Activated CD8-positive, alpha-beta T cell treated with anti-CD3 and anti-CD28 coated beads, Interleukin-2, amount 10 ng/mL, durations not matched to agents 7 days and 5 days (primary cell): ENCODE data around the gene DYRK1B. TPM values are rescaled to one million over a fixed set of nuclear protein-coding genes. Genes with fewer than 3 reads are reported as not detected.

Experiments
- ATAC-seq: fragments of 150-1000 bp; cut with Tn5 transposase; one replicate; pipeline ENCODE4 v1.10.0; 2021; ENCODE audit warnings: moderate library complexity
- CTCF ChIA-PET: fragments of 350-600 bp; sonication (Branson Sonifier 250); formaldehyde crosslinking; loops from one replicate; lab custom pipeline; 2021; ENCODE audit warnings: antibody characterized with exemption; lab: Charles Lee
- POLR2A ChIA-PET: fragments of 350-600 bp; sonication (Branson Sonifier 250); formaldehyde crosslinking; loops from one replicate; lab custom pipeline; 2021; ENCODE audit warnings: antibody characterized with exemption; lab: Charles Lee
- DNase-seq: peaks from one replicate; pipeline ENCODE4 v3.0.0-alpha.2; 2020
- H3K27ac Mint-ChIP-seq: one replicate; pipeline ENCODE4 v1.8.0; 2021; ENCODE audit warnings: mild to moderate bottlenecking, mixed read lengths
- H3K27me3 Mint-ChIP-seq: one replicate; pipeline ENCODE4 v1.8.0; 2021; ENCODE audit warnings: low read depth, mixed read lengths
- H3K36me3 Mint-ChIP-seq: one replicate; pipeline ENCODE4 v1.8.0; 2021; ENCODE audit warnings: low read depth, mixed read lengths
- H3K4me1 Mint-ChIP-seq: one replicate; pipeline ENCODE4 v1.8.0; 2021; ENCODE audit warnings: low read depth, mixed read lengths
- H3K4me3 Mint-ChIP-seq: one replicate; pipeline ENCODE4 v1.8.0; 2021; ENCODE audit warnings: mild to moderate bottlenecking, mixed read lengths
- H3K9me3 Mint-ChIP-seq: one replicate; pipeline ENCODE4 v1.8.0; 2022; ENCODE audit warnings: mixed read lengths; ENCODE audit not compliant: insufficient read depth
- total RNA-seq, 2 experiments: library from RNA; stranded (reverse); gene quantifications; one replicate each; pipeline ENCODE4 v1.2.3, GENCODE V29; 2021

DYRK1B gene
- total RNA-seq, 2 experiments from 2014 or later: 7.5 to 8.5 TPM

DNA sequence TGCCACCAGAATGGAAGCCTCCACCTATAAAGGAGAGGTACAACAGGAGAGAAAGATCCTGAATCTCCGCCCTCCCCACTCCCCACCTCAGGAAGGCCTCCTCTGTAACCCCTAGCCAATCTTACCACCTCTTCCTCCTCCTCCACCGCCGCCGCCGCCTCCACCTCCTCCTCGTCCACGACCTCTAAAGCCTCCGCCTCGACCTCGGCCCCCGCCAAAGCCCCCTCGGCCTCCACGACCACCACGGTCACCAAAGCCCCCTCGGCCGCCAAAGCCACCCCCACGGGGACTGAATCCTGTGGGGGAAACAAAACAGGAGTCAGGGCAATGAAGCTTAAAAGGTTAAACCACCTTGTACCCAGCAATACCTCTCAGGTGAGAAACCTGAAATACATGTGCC, 6.5 kb upstream of the DYRK1B start:
- DNase-seq (no peak), ATAC-seq (no peak)
- H3K36me3 Mint-ChIP-seq: peaks cover 46% of the 10 kb centered on the region
- H3K27ac Mint-ChIP-seq: no peak overlapping the region
- no peaks in the 10 kb centered on the region for H3K9me3 Mint-ChIP-seq
- H3K4me1 Mint-ChIP-seq: peaks cover 36% of the 10 kb centered on the region
- H3K4me3 Mint-ChIP-seq: no peak overlapping the region
- CTCF ChIA-PET: interaction anchor here (5.2 to 7.6 kb wide), 3 partner anchors 12 to 72 kb away, joined by 34 to 235 read pairs (median 45); no protein-coding TSS in a partner anchor
- POLR2A ChIA-PET: no interaction called here
- H3K27me3 Mint-ChIP-seq: no peaks in the 10 kb centered on the region

DNA sequence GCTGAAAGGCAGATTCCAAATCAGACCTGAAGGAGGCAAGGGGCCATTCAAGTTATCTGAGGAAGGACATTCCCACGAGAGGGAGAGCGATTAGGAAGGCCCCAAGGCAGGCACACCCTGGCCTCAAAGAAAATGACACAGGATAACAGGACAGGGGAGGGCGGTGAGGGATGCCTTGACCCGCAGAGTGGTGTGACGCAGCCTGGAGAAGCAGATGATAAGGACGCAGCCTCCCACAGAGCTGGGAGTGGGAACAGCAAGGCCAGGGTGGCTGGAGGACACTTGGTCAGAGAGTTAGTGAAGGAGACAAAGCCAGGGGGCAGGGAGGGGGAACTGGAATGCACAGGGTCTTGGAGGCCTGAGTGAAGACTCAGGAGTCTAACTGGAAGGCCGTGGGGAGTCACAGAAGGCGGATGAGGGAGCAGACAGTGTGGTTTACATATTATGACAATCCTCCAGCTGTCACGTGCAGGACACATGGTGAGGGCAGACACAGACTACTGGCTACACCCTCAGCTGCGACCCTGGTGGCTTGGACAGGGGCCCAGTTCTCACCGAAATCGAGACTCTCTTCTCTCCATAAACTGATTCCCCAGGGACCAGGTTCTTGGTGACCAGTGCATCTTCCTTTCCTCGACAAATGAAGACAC, 5.8 kb upstream of the DYRK1B start:
- DNase-seq (no peak), ATAC-seq (no peak)
- Mint-ChIP-seq H3K9me3 (no peaks in the 10 kb centered on the region), H3K27ac (no peak overlapping the region), H3K4me1 (peaks cover 31% of the 10 kb centered on the region), H3K4me3 (no peak overlapping the region), H3K36me3 (peaks cover 50% of the 10 kb centered on the region), H3K27me3 (no peaks in the 10 kb centered on the region)
- CTCF ChIA-PET: interaction anchor here (7.6 kb wide), 1 partner anchor 47 kb away, joined by 235 read pairs; no protein-coding TSS in a partner anchor
- POLR2A ChIA-PET: no interaction called here

DNA sequence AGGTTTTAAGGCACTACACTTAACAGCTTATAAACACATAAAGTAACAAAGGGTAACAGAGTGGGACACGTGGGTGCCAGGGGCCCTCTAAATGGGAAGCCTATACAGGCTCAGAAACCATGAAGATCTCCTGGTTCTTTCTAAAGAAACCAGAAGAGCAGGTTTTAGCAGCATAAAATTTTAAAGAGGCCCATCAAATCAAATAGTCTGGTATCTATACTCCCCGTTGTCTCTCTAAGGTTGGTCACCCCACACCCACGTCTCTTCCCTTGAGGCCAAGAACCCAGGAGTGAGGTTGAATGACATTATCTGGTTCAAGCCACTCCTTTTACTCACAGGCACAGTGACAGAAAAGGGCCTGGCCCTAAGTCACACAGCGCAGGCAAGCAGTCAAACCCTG, 4.6 kb upstream of the DYRK1B start:
- no peak overlapping the region for H3K4me3 Mint-ChIP-seq
- POLR2A ChIA-PET: no interaction called here
- no peaks in the 10 kb centered on the region for H3K27me3 Mint-ChIP-seq
- H3K9me3 Mint-ChIP-seq: no peaks in the 10 kb centered on the region
- peaks cover 27% of the 10 kb centered on the region for H3K4me1 Mint-ChIP-seq
- CTCF ChIA-PET: no interaction called here
- ATAC-seq: no peak
- H3K36me3 Mint-ChIP-seq: peaks cover 50% of the 10 kb centered on the region
- DNase-seq: no peak
- H3K27ac Mint-ChIP-seq: no peak overlapping the region

DNA sequence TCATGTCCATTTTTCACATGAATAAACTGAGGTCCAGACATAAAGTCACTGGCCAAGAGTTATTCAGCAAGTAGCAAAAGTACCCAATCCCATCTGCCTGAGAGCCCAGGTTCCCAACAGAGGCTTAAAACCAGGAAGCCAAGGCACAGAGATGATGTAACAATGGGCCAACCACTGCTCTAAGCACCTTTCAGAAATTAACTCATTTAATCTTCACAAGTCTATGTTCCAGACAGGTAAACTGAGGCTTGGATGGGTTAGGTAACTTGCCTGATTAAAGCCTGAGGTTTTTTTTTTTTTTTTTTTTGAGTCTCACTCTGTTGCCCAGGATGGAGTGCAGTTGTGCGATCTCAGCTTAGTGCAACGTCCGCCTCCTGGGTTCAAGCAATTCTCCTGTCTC, 4.0 kb upstream of the DYRK1B start:
- no peaks in the 10 kb centered on the region for H3K27me3 Mint-ChIP-seq
- POLR2A ChIA-PET: no interaction called here
- H3K4me1 Mint-ChIP-seq: peaks cover 23% of the 10 kb centered on the region
- DNase-seq (no peak), ATAC-seq (no peak)
- no peak overlapping the region for H3K4me3 Mint-ChIP-seq
- no peak overlapping the region for H3K27ac Mint-ChIP-seq
- CTCF ChIA-PET: no interaction called here
- no peaks in the 10 kb centered on the region for H3K9me3 Mint-ChIP-seq
- H3K36me3 Mint-ChIP-seq: peaks cover 50% of the 10 kb centered on the region

DNA sequence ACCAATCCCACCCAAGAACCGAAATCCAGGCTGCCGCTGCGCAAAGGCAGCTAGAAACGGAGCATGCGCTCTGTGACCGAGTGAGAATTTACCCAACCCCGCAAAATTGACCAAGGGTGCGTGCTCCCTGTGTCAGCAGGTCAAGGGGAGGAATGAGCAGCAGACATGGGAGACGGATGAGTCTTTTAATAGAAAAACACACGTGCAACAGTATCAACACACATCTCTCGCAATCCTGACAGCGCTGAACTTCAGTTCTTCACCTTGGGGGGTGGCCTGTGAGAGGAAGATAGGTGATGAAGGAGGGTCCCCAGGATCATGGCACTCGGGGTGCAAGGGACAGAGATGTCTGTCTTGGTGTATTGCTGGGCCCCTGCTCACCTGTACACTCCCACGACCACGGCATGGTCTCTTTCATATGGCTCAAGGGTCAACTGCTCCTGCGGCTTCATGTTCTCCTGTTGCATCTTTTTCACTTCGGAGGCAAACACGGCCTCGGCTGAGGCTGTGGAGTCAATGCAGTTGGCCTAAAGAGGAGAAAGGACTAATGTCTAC, 402 bp upstream of the DYRK1B start:
- peak overlapping the region; percentile 67 for H3K4me3 Mint-ChIP-seq
- H3K36me3 Mint-ChIP-seq: peaks cover 69% of the 10 kb centered on the region
- H3K27me3 Mint-ChIP-seq: no peaks in the 10 kb centered on the region
- ChIA-PET POLR2A (interaction anchor here (0.8 to 1.9 kb wide), 4 partner anchors 11 to 136 kb away, joined by 3 to 9 read pairs (median 5); partner anchors contain the start of genes FBL and PSMC4), CTCF (interaction anchor here (1.4 to 2.2 kb wide), 4 partner anchors 10 to 136 kb away, joined by 4 to 70 read pairs (median 12); partner anchors contain the start of genes FBL and PSMC4)
- H3K27ac Mint-ChIP-seq: peak overlapping the region; percentile 83
- ATAC-seq (no peak), DNase-seq (no peak)
- H3K9me3 Mint-ChIP-seq: no peaks in the 10 kb centered on the region
- peaks cover 29% of the 10 kb centered on the region for H3K4me1 Mint-ChIP-seq

DNA sequence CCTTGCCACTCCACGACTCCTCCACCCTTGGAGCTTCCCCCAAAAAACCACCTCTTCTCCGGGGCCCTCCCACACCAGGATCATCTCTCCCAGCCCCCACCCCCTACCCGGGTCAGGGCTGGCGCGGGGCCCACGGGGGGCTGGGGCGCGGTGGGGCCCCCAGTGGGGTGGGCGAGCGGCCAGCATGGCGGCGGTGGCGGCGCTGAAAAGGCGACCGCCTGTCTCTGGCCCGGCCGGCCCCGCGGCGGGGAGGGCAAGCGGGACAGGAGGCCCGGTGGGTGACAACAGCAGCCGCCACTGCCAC, 850 bp downstream of the DYRK1B start:
- Mint-ChIP-seq H3K4me1 (peaks cover 39% of the 10 kb centered on the region), H3K36me3 (peaks cover 68% of the 10 kb centered on the region), H3K27ac (peak overlapping the region; percentile 79), H3K9me3 (no peaks in the 10 kb centered on the region), H3K4me3 (peak overlapping the region; percentile 67), H3K27me3 (no peaks in the 10 kb centered on the region)
- ChIA-PET POLR2A (interaction anchor here (0.9 to 1.9 kb wide), 4 partner anchors 9 to 13 kb away, joined by 4 to 13 read pairs (median 7); partner anchors contain the start of gene FBL), CTCF (interaction anchor here (1.1 to 2.2 kb wide), 5 partner anchors 12 to 137 kb away, joined by 4 to 70 read pairs (median 11); partner anchors contain the start of genes FBL and PSMC4)
- DNase-seq (no peak), ATAC-seq (no peak)

DNA sequence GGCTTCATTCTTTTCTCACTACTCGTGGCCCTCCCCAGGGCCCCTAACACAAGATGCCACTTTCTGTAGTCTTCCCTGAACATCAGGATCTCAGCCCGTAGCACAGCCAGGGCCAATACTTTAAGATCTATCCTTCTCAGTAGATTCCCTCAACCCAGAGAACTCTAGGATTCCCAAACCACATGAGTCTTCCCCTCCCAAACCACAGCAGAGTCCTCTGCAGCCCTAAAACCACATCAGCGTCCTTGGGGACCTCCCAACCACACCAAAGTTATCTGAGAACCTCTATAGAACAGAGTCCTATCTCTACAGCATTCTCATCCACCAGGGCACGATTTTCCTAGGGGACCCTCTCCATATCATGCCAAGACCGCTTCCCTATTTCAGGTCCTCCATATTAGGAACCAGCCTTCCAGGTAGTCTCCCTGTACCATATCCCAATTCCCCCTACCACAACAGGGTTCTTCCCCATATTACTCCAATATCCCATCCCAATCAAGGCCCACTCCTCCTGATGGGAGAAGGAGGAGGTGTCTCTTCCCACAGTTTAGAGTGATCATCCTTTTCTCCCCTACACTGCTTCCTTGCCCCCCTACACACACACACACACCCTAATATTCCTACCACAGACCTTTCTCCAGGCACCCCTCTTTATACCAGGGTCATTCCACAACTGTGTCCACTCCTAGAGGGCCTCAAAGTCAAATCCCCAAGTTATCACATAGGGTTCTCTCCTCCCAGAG, 1.4 kb downstream of the DYRK1B start:
- H3K9me3 Mint-ChIP-seq: no peaks in the 10 kb centered on the region
- H3K27me3 Mint-ChIP-seq: no peaks in the 10 kb centered on the region
- no peak for DNase-seq
- no peak for ATAC-seq
- H3K27ac Mint-ChIP-seq: peak overlapping the region; percentile 79
- peaks cover 43% of the 10 kb centered on the region for H3K4me1 Mint-ChIP-seq
- ChIA-PET CTCF (interaction anchor here (1.1 to 2.2 kb wide), 4 partner anchors 12 to 138 kb away, joined by 4 to 70 read pairs (median 12); partner anchors contain the start of genes FBL and PSMC4), POLR2A (interaction anchor here (1.2 to 1.9 kb wide), 2 partner anchors 8 to 13 kb away, joined by 9 to 13 read pairs; no protein-coding TSS in a partner anchor)
- peak overlapping the region; percentile 49 for H3K4me3 Mint-ChIP-seq
- peaks cover 66% of the 10 kb centered on the region for H3K36me3 Mint-ChIP-seq

DNA sequence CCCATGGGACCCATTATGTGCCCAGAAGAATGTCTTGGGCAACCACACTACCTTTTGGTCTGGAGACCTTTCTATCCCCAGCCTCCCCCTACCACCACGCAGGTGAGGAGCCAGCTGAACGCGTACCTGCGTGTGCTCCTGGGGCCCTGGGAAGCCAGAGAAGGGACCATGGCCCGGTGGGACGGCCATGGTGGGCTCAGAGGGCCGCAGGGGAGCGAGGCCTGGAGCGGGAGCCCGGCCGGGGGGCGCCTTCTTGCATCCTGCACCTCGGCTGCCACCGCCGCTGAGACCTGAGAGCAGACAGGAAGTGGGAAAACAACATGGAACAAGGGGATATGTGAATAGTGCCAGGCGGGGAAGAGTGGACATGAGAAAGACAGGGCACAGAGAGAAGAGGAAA, 2.3 kb downstream of the DYRK1B start:
- no peaks in the 10 kb centered on the region for H3K9me3 Mint-ChIP-seq
- POLR2A ChIA-PET: no interaction called here
- CTCF ChIA-PET: no interaction called here
- H3K4me3 Mint-ChIP-seq: no peak overlapping the region
- DNase-seq (no peak), ATAC-seq (no peak)
- no peaks in the 10 kb centered on the region for H3K27me3 Mint-ChIP-seq
- peaks cover 59% of the 10 kb centered on the region for H3K36me3 Mint-ChIP-seq
- peak overlapping the region; percentile 79 for H3K27ac Mint-ChIP-seq
- peaks cover 43% of the 10 kb centered on the region for H3K4me1 Mint-ChIP-seq

DNA sequence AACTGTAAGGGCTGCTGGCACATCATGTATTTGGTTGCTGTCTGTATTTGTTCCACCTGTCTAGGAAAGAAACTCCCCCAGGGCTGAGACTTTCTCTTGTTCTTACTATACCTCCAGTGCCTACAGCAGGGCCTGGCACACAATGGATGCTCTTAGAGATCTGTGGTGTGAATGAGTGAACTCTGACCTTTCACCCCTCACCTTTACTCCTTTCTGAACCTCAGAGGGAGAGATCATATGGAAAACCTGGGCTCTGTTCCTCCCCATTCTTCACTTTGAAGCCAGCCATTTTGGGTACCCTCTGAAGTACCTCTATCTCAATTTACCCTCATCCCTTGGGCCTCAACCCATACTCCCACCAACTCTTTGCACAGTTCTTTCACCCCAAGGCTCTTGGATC, 3.1 kb downstream of the DYRK1B start:
- no peaks in the 10 kb centered on the region for H3K9me3 Mint-ChIP-seq
- peaks cover 55% of the 10 kb centered on the region for H3K36me3 Mint-ChIP-seq
- no peaks in the 10 kb centered on the region for H3K27me3 Mint-ChIP-seq
- no peak overlapping the region for H3K4me3 Mint-ChIP-seq
- CTCF ChIA-PET: no interaction called here
- no peak for DNase-seq
- peak overlapping the region; percentile 19 for H3K27ac Mint-ChIP-seq
- peaks cover 43% of the 10 kb centered on the region for H3K4me1 Mint-ChIP-seq
- POLR2A ChIA-PET: no interaction called here
- no peak for ATAC-seq

DNA sequence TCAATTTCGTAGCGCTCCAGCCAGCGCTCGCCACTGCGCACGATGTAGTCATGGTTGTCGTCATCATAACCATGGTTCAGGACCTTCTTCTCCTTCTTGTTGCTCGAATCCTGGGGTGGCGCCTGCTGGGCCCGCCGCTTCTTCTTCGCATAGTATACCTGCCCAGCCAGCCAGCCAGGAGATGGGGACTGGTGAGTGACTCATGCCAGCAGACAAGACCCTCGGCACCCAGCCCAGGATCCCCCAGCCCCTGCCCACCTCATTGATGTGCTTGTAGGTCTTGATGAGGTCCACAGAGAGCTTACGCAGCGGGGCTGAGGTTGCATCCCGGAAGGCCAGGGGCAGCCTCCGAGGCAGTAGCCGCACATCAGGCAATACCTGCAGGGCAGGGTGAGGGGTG, 3.6 kb downstream of the DYRK1B start:
- POLR2A ChIA-PET: no interaction called here

DNA sequence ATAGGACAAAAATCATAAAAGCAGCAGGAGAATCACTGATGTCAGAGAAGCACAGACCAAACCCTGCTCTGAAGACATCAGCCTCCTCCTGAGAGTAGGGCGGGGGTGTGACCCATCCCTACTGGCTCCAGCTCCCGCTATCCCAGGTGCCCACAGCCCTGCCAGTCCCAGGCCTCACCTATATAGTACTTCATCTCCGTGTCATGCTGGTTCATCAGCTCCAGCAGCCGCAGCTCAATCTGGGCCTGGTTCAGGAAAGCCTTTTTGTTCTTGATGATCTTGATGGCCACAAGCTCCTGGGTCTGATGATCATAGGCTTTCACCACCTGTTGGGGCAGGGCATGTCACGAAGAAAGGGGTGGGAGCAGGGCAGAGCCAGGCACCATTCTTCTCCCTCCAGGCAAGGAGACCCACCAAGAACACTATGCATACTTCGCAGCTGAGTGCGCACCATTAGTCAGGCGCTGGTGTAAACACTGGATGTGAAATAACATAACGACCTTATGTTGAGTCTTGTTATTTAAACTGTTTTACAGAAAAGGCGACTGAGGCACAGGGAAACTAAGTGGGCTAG, 4.2 kb downstream of the DYRK1B start:
- ChIA-PET CTCF (interaction anchor here (3.6 kb wide), 1 partner anchor 13 kb away, joined by 34 read pairs; no protein-coding TSS in a partner anchor), POLR2A (interaction anchor here (0.6 kb wide), 1 partner anchor 15 kb away, joined by 3 read pairs; no protein-coding TSS in a partner anchor)
- DNase-seq (no peak), ATAC-seq (no peak)
- H3K36me3 Mint-ChIP-seq: peaks cover 49% of the 10 kb centered on the region
- H3K9me3 Mint-ChIP-seq: no peaks in the 10 kb centered on the region
- H3K4me1 Mint-ChIP-seq: peaks cover 42% of the 10 kb centered on the region
- no peak overlapping the region for H3K27ac Mint-ChIP-seq
- no peaks in the 10 kb centered on the region for H3K27me3 Mint-ChIP-seq
- no peak overlapping the region for H3K4me3 Mint-ChIP-seq

More for the DNA sequence above, 3.6 kb downstream of the DYRK1B start:
- Mint-ChIP-seq H3K4me3 (no peak overlapping the region), H3K27ac (no peak overlapping the region), H3K4me1 (peaks cover 43% of the 10 kb centered on the region), H3K27me3 (no peaks in the 10 kb centered on the region), H3K9me3 (no peaks in the 10 kb centered on the region), H3K36me3 (peaks cover 53% of the 10 kb centered on the region)
- no peak for ATAC-seq
- DNase-seq: no peak
- CTCF ChIA-PET: interaction anchor here (3.6 kb wide), 1 partner anchor 13 kb away, joined by 34 read pairs; no protein-coding TSS in a partner anchor
